Epithelial cell of proximal tubule (primary cell): ENCODE results near the gene CHRNG. TPM values are rescaled to one million over a fixed set of nuclear protein-coding genes. Genes with fewer than 3 reads are reported as not detected.

ENCODE experiments used
- DNase-seq: peaks from one replicate; pipeline ENCODE4 v3.0.0-alpha.2; 2011; ENCODE audit warnings: low read depth
- H3K4me3 ChIP-seq: 2 replicates; pipeline ENCODE4 v1.5.1; 2011; ENCODE audit warnings: low read depth, mild to moderate bottlenecking, low read length
- CTCF ChIP-seq: conservative IDR thresholded peaks from 2 replicates; pipeline ENCODE4 v1.5.1; 2012; ENCODE audit warnings: low read depth, mild to moderate bottlenecking, low read length
- total RNA-seq: library from RNA; depleted of rRNA; stranded (reverse); fragments of >200 nt; gene quantifications from 2 replicates; pipeline ENCODE4 v1.2.3, GENCODE V29; 2015

The CHRNG gene
- total RNA-seq, 1 donor from 2014 or later: not detected

GRCh38 chr2:232577841-232578240, 38.3 kb downstream of the CHRNG start:
- no peak overlapping the region for H3K4me3 ChIP-seq
- TF ChIP-seq CTCF: no peak
- DNase-seq: no peak

GRCh38 chr2:232578626-232579025, 39.1 kb downstream of the CHRNG start:
- no peak for TF ChIP-seq CTCF
- DNase-seq: no peak
- H3K4me3 ChIP-seq: no peak overlapping the region

- DNase-seq: no peak
- TF ChIP-seq CTCF: no peak
- H3K4me3 ChIP-seq: no peak overlapping the region
Measured at GRCh38 chr2:232580648-232580981, 41.1 kb downstream of the CHRNG start.

- H3K4me3 ChIP-seq: no peak overlapping the region
- DNase-seq: no peak
- TF ChIP-seq CTCF: no peak
Measured at GRCh38 chr2:232581725-232582124, 42.2 kb downstream of the CHRNG start.

- no peak for DNase-seq
- H3K4me3 ChIP-seq: no peak overlapping the region
- no peak for TF ChIP-seq CTCF
Measured at GRCh38 chr2:232584238-232584637, 44.7 kb downstream of the CHRNG start.

- DNase-seq: no peak
- no peak overlapping the region for H3K4me3 ChIP-seq
- no peak for TF ChIP-seq CTCF
Measured at GRCh38 chr2:232586943-232587505, 47.5 kb downstream of the CHRNG start.

GRCh38 chr2:232587512-232587911, 48.0 kb downstream of the CHRNG start:
- no peak for TF ChIP-seq CTCF
- no peak for DNase-seq
- no peak overlapping the region for H3K4me3 ChIP-seq
